NCI-H146 treated with DMSO at 0.1 percent for 48 hours (cell line): ENCODE results near the gene MAPK12.

Source experiments
- DNase-seq: peaks from one replicate; lab custom pipeline; 2025; ENCODE audit not compliant: unreplicated experiment; lab: John Stamatoyannopoulos, UW

Gene MAPK12

DNA sequence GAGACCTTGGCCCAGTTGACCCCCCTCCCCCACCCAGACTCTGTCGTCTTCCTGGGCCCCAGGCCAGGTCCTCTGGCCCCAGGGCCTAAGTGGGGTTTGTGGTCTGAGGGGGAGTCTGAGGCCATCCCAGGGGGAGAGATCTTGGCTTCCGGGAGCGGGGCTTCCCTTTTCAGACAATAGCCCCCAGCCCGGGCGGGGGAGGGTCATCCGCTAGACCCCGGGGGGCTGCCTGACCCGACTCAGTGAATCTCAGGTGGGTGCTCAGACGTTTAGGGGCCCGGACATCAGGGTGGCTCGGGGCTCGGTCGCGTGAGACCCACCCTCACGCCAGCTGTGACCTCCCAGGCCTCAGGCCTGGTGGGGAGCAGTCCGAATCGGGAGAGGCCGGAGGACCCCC is 8.1 kb upstream of the MAPK12 start:
- no peak for DNase-seq

DNA sequence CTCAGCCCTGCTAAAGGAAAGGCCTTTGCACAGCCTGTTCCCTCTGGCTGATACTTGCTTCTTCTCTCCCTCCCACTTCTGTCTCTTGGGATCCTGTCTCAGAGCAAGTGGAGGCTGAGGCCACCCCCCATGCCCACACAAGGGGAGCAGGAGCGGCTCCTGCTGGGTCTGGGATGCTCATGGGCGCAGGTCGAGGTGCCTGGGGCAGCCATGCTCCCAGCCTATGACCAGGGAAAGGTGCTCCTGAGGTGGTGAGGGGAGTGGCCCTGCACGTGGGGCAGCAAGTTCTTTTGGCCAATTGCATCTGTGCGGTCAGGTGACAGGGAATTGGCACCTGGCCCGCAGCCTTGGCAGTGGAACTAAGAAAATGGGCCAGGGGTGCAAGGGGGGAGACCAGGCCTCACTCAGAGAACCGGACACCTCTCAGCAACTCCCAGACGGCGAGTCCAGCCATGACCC is 7.2 kb upstream of the MAPK12 start:
- no peak for DNase-seq

DNA sequence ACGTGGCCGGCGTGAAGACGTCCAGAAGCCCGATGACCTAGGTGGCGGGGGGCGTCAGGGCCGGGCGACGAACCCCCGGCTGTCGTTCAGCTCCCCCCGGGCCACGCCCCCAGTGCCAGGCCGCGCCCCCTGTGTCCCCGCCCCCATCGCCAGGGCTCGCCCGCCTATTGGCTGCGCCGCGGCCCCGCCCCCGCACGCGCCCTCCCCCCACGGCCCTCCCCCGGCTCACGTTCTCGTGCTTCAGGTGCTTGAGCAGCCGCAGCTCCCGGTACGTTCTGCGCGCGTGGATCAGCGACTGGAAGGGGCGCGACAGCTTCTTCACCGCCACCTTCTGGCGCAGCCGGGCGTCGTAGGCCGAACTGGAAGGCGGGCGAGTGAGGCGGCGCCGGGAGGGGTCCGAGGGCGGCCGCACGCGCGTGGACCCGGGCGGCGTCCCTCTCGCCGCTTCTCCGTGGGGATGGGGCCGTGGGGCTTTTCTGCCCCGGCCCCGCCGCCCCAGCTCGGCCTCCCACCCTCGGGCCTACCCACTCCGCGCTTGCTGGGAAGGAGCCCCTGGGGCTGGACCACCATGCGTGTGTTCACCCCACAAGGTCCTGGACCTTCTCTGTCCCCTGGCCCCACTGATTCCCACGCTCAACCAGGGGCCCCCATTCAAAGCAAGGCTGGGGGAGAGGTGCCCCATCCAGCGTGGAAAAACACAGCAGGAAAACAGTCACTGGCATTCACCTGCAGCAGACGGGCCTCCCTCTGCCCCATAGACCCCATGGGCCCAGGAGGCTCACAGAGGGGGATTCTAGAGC is 6.3 kb upstream of the MAPK12 start:
- no peak for DNase-seq

DNA sequence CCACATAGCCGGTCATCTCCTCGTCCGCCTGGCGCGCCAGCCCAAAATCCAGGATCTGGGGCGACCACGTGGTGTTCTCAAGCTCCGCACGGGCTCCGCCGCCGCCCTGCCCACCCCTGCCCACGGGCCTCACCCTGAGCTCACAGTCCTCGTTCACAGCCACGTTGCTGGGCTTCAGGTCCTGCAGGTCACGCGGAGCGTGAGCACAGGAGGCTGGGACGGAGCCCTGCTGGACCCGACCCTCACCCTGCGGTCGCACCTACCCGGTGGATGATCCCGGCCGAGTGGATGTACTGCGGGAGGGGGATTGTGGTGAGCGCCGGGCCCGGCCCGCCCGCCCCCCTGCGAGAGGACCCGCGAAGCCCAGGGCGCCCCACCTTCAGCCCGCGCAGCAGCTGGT is 5.5 kb upstream of the MAPK12 start:
- no peak for DNase-seq

DNA sequence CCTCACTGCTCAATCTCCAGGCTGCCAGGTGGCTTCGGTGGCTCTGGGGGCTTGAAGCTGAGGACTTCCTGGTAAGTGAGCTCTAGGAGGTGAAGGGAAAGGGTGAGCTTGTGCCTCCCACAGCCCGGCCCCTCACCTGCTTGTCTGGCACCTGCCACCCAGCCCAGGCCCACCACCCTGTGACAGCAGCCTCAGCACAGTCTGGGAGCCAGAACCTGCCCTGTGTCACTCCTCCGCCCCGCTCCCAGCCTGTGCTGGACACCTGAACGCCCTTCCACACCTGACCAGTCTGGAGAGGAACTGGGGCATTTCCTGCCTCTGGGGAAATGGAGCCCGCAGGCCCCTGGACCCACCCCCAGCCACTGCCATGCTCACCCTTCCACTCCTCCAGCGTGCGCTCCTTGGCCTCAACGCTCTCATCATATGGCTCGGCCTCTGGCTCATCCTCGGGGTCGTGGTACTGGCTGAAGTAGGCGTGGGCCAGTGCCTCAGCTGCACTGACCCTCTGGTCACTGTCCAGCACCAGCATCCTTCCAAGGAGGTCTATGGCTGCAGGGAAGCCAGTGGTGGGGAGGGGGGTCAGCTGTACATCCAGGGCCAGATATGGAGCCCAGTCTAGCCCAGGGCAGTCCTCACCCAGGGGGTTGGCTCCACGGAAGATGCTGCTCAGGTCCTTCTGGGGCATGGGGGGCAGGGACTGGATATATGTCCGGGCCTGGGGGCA is 3.6 kb upstream of the MAPK12 start:
- no peak for DNase-seq

DNA sequence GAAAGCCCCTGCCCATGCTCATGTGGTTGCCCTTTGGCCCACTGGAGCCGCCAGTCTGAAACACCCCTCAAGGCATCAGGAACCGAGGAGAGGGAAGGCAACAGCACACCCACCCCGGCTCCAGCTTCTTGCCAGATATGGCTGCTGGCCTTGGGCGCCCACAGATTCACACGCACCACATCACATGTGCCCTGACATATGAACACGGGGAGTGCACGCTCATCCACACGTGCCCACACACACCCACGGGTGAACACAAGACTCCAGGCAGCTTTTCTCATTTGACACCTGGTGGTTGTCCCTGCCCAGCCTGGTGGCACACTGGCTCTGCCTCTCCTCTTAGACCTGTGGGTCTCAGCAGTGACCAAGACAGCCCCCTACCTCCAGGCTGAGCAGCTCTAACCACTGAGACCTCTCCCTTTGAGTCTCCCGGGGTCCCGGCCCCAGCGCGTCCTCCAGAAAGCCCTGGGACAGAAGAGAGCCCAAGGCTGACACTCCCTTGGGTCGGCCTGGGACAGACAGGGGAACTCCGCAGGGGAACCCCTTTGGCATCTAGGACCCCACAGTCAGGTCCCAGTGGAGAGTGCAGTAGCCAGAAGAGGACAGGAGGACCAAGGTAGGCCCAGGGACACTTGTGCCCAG is 2.7 kb upstream of the MAPK12 start:
- no peak for DNase-seq

DNA sequence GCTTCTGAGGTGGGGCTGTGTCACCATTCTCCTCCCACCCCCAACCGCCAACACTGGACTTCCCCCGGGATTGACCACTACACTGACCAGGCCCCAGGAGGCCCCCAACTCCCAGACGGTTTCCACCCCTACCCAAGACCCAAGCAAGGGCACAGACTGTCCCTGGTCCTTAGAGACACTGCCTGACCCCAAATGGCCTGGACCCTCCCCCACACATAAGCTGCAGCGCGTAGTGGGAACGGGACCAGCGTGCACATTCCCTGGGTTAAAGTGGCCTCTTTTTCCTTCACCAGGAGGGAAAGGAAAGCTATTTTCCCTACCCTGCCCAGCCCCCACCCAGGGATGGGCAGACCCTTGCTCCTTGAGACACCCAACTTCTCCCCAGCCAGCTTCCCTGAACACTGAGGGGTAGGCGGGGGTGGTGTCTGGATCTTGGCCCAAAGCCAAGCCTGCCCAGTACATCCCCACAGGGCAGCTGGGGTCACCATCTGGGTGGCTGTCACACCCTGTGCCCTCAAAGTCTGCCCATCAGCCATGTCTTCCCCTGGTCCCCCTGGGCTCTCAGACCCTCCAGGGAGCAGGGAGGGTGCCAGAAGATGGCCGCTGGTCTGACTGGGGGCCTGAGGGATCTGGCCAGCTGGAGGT is 1.6 kb upstream of the MAPK12 start:
- no peak for DNase-seq

DNA sequence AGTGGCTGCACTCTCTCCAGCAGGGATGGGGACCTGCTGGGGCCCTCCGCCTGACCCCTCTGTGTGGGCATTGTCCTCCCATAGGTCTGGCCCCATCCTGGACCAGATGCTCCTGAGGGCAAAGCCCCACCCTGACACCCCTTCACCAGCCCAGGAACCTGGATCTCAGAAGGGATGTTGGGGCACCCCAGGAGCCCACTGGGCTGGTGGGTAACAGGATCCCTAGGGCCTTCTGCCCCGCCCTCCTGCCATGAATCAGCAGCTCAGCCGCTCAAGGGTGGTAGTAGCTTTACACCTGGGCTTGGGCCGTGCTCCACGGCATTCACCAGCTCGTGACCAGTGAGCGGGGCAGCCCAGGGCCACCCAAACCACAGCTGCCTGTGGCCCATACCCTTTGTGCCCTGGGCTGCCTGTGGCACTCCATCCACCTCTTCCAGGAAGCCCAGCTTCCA is 1.0 kb upstream of the MAPK12 start:
- DNase-seq, result no peak

DNA sequence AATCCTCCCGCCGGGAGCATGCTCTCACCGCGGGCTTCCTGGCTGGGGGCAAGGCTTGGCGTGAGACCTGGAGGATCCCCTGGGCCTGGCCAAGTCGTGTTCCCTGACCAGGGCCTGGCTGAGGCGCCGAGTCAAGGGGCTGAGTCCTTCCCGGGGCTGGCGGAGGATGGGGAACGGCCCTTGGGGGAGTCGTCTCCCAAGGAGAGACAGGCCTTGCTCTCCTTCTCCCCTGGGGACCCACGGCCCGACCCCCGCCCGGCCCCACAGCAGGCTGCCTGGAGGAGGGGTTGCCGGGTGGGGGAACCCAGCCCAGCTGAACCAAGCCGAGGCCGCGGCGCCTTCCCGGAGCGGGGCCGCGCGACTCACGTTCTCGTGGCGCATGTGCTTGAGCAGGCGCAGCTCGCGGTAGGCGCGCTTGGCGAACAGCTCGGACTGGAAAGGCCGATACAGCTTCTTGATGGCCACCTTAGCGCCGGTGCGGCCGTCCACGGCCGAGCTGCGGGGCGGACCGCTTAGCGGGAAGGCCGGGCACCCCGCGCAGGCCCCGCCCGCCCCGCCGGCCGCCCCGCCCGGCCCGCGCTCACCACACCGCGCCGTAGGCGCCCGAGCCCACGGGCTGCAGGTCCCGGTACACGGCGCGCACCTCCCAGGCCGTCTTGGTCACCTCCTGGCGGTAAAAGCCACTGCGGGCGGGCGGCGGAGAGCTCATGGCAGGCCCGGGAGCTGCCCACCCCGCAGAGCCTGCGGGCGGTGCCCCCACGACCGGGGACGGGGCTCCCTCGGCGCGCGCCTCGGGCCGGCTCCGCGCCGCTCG is 475 bp downstream of the MAPK12 start:
- DNase-seq, result no peak

DNA sequence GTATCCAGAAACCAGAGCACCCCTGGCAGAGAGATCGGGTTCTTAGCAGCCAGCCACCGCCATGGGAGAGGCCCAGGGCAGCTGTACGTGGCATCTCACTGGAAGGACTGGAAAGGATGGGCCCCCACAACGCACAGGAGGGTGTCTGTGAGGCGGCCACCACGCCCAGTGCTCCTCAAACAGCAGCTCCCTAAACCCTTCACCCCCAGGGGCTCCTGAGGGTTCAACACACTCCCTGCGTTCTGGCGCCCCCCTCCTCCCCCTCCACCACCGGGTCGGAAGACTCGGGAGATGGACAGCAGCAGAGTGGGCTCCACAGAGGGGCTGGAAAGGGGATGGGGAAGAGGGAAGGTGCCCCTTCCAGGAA is 1.1 kb downstream of the MAPK12 start:
- DNase-seq, result no peak

DNA sequence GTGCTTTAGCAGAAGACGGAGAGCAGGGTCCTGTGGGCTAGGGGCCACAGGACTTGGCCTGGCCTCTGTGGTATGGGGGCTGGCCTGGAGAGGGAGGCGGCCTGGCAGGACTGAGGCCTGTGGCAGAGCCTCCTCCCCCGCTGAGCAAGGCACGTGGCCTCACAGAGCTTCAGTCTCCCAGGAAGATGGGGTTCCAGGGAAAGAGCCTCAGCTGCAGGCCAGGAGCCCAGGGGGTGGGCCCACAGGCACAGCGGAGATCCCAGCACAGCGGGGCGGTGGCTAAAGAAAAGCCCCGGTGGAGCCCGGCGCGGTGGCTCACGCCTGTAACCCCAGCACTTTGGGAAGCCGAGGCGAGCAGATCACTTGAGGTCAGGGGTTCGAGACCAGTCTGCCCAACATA is 2.2 kb downstream of the MAPK12 start:
- no peak for DNase-seq

DNA sequence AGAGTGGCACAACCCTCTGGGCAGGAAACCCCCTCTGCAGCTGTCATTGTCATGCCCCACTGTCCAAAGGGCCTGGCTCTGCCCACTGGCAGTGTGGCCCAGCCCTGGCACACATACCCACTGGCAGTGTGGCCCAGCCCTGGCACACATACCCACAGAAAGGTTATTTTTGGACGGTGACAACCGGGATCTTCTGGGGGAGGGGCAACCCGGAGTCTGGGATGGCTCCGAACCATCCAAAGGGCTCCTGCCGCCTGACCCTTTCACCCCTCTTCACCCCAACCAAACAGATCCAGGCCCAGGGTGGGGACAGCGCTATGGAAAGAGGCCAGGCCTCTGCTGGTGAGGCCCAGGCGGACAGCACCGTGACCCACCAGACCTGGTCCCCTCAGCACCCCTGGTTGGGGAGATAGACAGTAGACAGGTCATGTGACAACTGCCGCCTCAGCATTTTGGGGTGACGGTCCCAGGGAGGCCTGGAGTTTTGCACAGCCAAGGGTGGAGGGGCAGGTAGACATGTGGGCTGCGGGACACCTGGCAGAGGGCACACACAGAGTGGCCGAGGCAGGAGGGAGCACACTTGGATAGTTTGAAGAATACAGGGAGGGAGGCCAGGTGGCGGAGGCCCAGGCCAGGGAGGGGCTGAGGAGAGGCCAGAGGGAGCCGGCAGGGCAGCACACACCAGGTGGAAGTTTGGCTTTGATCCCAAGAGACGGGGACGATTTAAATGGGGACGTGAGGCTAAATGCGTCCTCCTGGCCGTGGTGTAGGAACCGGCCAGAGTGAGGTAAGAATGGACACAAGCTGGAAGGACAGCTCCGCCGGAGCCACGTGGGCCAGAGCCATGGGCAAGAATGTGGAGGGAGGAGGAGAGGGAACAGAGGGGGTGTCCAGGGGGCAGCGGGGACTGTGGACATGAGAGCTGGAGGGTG is 2.9 kb downstream of the MAPK12 start:
- no peak for DNase-seq

DNA sequence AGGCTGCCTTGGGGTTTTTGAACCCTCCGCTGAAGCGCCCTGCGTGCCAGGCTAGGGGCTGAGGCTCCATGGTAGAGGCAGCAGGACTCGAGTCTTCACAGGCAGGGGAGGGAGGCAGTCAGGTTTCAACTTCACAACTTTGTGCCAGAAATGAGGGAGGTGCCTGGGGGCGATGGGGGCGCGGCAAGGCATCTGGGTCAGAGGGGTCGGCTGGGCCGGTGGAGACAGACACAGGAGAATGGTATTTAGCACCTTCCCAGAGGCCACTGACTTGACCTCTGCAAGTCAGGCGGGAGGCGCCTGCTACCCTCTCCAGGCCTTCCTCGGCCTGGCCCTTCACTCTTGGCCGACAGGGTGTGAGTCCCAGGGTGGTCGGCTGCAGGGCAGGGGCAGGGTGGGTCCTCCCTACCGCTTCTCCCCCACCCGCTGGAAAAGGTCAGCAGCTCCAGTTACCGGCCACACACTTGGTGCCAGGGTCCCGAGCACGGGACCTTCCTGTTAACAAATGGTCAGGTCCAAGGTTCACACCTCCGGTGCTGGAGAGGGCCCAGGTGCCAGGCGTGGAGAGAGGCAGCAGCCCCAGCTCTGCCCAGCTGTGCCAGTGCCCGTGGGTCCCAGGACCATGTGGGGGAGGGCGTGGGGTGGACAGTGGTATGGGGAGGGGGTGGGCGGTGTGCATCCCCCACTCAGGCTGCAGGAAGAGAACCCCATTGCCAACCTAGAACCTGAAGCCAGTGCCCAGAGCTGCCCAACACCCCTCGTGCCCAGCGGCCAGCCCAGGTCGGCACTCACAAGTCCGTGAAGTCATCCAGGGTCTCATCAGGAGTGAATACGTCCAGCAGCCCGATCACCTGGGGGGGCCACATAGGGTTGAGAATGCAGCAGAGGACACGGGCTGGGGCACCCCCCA is 3.8 kb downstream of the MAPK12 start:
- no peak for DNase-seq

DNA sequence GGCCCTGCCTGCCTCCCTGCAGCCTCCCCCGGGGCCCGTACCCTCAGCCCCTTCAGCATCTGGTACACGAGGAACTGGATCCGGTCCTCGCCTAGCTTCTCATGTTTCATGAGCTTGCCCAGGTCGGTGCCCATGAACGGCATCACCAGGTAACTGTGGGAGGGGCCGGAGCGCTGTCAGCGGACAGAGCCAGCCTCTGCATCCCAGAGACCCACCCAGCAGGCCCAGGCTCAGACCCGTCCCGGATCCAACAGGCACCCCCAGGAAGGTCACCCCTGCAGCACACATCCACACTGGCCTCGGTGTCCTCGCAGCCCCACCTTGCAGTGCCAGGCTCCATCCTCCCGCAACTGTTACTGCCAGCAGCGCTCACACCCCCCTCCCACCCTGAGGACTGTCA is 4.4 kb downstream of the MAPK12 start:
- DNase-seq, result no peak

DNA sequence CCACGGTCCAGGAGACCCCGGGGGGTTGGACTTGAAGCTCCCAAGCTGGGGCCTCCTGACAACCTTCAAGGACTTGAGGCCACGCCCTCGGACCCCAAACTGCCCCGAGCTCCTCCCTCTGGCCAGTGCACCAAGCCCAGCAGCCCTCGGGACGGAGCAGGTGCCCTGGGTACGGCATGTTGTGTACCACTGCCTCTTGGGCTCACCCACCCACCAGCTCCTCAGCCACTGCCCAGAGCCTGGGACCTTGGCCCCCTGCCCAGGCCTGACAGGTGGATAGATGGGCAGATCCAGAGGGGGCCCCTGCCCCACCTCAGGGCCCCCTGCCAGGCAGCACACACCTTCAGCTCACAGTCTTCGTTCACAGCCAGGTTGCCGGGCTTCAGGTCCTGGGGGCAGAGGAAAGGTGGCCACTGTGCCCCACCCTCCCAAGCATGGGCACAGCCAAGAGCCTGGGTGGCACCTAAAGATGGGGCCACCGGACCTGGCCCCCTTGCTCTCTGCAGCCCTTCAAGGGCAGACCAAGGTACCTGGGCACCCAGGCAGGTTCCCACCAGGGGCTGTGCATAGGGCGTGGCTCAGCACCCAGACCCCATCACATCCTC is 5.1 kb downstream of the MAPK12 start:
- DNase-seq, result no peak

DNA sequence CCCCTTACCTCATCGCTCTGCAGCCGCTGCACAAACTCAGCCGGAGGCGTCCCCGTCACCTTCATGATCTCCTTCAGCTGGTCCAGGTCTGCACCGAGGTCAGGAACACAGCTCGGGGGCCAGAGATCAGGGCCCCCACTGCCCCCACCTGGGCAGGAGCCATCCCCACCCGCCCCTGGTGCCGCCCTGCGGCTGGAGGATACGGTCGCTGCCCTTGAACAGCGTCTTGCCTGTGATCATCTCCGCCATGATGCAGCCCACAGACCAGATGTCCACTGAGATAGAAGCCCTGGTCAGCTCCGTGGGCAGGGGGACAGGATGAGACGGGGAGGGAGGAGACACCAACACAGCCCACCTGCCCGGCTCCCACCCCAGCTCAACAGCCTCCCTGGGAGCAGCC is 5.9 kb downstream of the MAPK12 start:
- DNase-seq, result no peak

DNA sequence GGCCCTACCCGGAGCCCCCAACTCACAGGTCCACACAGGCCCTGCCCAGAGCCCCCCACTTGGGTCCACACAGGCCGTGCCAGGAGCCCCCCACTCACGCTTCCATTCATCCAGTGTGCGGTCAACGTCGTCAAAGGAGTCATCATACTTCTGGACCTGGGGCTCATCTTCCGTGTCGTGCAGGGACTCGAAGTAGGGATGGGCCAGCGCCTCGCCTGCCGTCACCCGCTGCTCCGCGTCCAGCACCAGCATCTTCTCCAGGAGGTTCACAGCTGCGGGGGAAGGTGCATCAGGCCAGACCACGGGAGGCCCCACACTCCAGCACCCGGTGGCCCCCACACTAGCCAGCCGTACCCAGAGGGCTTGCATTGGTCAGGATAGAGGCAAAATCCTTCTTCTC is 6.4 kb downstream of the MAPK12 start:
- no peak for DNase-seq

DNA sequence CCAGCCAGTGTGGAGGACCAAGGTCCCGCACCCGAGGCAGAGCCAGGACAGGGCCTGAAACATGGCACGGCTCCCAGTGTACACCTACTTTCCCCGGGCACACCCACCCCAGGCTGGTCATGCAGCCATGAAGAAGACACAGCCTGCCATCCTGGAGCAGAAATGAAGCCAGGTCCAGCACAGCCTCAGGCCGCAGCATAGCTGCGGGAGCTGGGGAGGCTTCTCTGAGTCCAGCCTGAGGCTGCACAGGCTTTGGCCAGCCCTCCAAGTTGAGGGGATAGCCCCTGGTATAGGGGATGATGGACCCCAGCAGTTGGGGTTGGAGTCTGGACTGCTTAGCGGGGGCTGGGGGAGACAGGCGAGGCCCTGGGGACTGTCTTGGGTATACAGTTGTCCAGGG is 7.5 kb downstream of the MAPK12 start:
- DNase-seq, result no peak
